ENCODE data around the gene B9D2. TPM values are rescaled to one million over a fixed set of nuclear protein-coding genes. Genes with fewer than 3 reads are reported as not detected.
A peak's percentile ranks its signal among the peaks of the same experiment; 100 is the strongest.

Gene B9D2
- total RNA-seq, 2 donors from 2014 or later, result 0.52 to 5.3 TPM

DNA sequence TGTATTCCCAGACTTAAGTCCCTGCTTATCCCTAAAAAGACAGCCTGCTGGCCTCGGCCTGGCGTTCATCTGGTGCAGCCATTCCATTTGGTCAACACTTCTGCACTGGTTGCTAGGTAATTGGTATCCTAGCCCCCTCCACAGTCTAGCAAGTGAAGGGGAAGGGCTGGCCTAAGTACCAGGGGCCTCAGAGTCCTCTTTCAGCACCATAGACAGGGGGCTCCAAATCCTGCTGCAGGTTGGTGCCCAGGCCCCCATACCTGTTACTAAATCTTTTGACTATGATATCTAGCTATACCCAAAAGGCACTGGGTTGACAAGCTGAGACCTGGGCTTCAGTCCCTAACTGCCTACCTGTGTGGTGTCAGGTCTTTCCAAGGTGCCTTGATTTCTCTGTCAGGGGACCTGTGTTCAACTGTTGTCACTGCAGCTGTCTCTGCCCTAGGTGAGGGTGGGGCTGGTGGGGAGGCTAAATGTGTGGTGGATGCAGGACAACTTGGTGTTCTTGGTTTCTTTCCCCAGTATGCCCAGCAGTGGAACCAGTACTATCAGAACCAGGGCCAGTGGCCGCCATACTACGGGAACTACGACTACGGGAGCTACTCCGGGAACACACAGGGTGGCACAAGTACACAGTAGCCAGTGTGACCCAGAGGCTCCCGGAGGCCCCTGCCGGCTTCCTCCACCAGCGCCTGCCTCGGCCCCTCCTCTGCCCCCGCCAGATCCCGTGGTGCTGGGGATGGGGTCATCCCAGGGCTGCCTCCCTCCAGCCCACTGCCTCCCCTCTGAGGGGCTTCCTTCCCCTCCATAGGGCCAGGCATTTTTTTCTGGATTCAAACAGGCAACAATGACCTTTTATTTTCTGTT, 57.8 kb downstream of the B9D2 start:
- no peak overlapping the region for H3K4me3 ChIP-seq
- no peak for TF ChIP-seq POLR2A (IDR thresholded peaks at IDR 0.05)
- TF ChIP-seq CTCF (IDR thresholded peaks at IDR 0.05), result no peak
- intact Hi-C loops (cut with DNase I), result no loop called here
- peaks cover 25% of the 10 kb centered on the region for H3K4me1 ChIP-seq
- H3K27me3 ChIP-seq, result no peaks in the 10 kb centered on the region
- H3K36me3 ChIP-seq (replicated peaks in 1 of 2; ENCODE audit: insufficient read depth in 1 of 2, low read depth in 2 of 2), result peaks cover 18 to 30% of the 10 kb centered on the region in 2 donors
- H3K9me3 ChIP-seq, result no peaks in the 10 kb centered on the region
- DNase-seq (no peak), ATAC-seq (no peak)
- H3K27ac ChIP-seq, result peak overlapping the region in 1 of 4 donors; percentile 94
- WGBS, 2 donors, result 76 to 80% methylated on average over 8 to 13 of the region's 13 CpGs

GRCh38 chr19:41304706-41305483, 59.1 kb downstream of the B9D2 start:
- ATAC-seq, result no peak
- Histone ChIP-seq H3K9me3 (no peaks in the 10 kb centered on the region), H3K4me1 (peaks cover 17% of the 10 kb centered on the region), H3K27ac (no peak overlapping the region), H3K4me3 (no peak overlapping the region), H3K36me3 (replicated peaks in 1 of 2; ENCODE audit: insufficient read depth in 1 of 2, low read depth in 2 of 2) (peaks cover 23 to 34% of the 10 kb centered on the region in 2 donors), H3K27me3 (no peaks in the 10 kb centered on the region)
- DNase-seq, result no peak
- WGBS, 2 donors, result 73 to 79% methylated on average over 3 to 4 of the region's 4 CpGs
- TF ChIP-seq CTCF (IDR thresholded peaks at IDR 0.05) (no peak), POLR2A (IDR thresholded peaks at IDR 0.05) (no peak)
- intact Hi-C loops (cut with DNase I), result no loop called here

Other genes with a start within 250 kb of the B9D2 start
- gene CYP2F1, start 249.7 kb downstream of the B9D2 start, total RNA-seq, result not detected
- gene CYP2S1, start 170.9 kb downstream of the B9D2 start, total RNA-seq, result 1 to 10 TPM in 1 of 2 donors, not detected in 1; 6.7 TPM
- gene AXL, start 144.9 kb downstream of the B9D2 start, total RNA-seq, result 10 to 100 TPM; 14.2 to 15.0 TPM
- gene HNRNPUL1, start 99.8 kb downstream of the B9D2 start, total RNA-seq, result 10 to 100 TPM; 76.0 to 87.3 TPM
- 10 to 100 TPM; 10.6 to 11.2 TPM for gene CCDC97, start 54.0 kb downstream of the B9D2 start, total RNA-seq
- gene TGFB1, start 10.2 kb downstream of the B9D2 start, total RNA-seq, result 10 to 100 TPM in 1 of 2 donors, 1 to 10 TPM in 1; 7.8 to 17.1 TPM
- 10 to 100 TPM in 1 of 2 donors, 1 to 10 TPM in 1; 7.5 to 15.5 TPM for gene TMEM91, start 12.4 kb upstream of the B9D2 start, total RNA-seq
- 10 to 100 TPM in 1 of 2 donors, 1 to 10 TPM in 1; 4.3 to 22.8 TPM for gene EXOSC5, start 33.2 kb upstream of the B9D2 start, total RNA-seq
- 10 to 100 TPM; 15.2 to 17.9 TPM for gene BCKDHA, start 33.7 kb upstream of the B9D2 start, total RNA-seq
- 1 to 10 TPM; 3.6 to 9.1 TPM for gene B3GNT8, start 63.2 kb upstream of the B9D2 start, total RNA-seq
- gene DMAC2, start 75.8 kb upstream of the B9D2 start, total RNA-seq, result 10 to 100 TPM; 13.5 to 45.5 TPM
- not detected for gene ERICH4, start 79.0 kb upstream of the B9D2 start, total RNA-seq
- gene CEACAM21, start 212.0 kb upstream of the B9D2 start, total RNA-seq, result under 1 TPM in 1 of 2 donors, not detected in 1; 0.52 TPM